DMS 273 treated with DMSO at 0.1 percent for 48 hours (cell line): ENCODE results near the gene MZT2A.
"Not testable (repeated sequence)": the region's sequence is repeated elsewhere in the genome, so short reads cannot be mapped to it uniquely, and the experiment has no call there.

ENCODE experiments used
- DNase-seq: peaks from one replicate; lab custom pipeline; 2025; lab: John Stamatoyannopoulos, UW

The MZT2A gene

DNA sequence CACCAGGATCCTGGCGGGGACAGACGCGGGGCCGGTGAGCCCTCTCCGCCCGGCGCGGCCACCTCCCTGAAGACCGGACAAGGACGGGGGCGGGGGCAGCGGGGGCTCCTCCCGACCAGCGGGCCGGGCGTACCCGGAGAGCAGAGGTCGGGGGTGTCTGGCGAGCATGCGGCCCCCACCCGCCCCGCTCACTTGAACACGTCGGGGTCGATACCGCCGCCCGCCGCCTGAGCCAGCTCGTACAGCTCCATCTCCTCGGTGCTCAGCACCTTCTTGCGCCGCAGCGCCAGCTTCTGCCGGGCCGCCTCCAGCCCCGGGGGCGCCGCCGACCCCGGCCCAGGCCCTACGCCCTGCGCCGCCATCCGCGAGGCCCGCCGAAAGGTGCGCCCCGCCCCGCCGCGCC is at the start of gene MZT2A:
Gene MZT2A (minus strand): TSS at position 383 of the 403 bp plus-strand sequence. CDS start 21 bp downstream, at position 362.
- DNase-seq: not testable (repeated sequence)

- not testable (repeated sequence) for DNase-seq
Measured at GRCh38 chr2:131538856-131539255, 46.7 kb upstream of the MZT2A start.

DNA sequence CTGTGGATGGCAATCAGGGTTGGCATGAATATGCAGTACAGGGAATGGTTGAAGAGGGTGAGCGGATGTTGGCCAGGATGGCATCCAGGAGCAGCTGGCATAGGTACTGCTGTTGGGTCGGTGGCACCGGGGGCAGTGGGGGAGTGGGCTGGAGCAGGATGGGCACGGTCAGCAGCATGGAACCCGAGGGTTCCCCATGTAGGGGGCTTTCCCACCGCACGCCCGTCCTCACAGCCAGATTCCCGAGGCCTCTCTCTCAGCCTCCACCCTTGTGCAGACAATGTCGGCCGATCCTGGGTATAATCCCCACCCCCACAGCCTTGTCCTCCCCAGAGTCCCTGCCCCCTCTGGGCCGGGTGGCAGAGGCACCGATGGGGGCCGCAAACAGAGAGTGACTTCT is 44.6 kb upstream of the MZT2A start:
- not testable (repeated sequence) for DNase-seq

DNA sequence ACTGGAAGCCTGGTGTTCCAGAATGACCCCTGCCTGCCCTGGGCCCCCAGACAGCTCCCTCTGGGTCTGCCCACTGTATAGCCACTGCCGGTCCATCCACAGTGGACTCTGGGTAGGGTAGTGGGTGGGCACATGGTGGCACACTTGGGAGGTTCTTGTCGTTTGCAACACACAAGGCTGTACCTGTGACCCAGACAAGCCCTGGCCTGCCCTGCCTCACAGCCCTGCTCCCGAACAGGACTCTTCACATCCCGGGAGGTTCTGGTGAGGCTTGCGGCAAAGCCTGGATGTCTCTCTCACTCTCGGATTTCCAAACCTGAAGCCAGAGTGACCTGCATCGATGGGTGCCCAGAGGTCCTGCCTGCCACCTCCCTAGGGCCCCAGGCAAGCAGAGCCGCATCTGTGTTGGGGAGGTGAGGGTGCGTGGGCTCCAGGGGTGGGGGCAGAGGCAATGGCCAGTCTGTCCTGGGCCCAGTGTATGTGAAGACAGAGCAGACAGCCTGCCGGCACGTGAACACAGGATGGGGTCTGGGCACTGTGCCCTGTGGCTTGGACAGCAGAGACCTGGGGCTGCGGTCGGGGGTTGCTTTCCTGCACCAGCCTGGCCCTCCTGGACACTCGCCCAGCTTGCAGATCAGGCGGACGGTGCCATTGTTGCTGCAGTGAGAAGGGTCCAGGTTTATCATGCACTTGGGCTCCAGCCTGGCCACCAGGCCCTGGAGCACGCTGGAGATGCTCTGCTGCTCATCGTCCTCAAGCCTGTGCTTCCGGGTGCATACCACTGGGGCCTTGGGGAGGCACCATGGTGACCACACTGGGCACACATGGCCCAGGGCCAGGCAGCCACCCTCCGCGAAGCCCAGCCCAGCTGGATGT is 44.0 kb upstream of the MZT2A start:
- DNase-seq: not testable (repeated sequence)

- no peak for DNase-seq
Measured at GRCh38 chr2:131535526-131535925, 43.3 kb upstream of the MZT2A start.

- DNase-seq: not testable (repeated sequence)
Measured at GRCh38 chr2:131534965-131535364, 42.8 kb upstream of the MZT2A start.

- not testable (repeated sequence) for DNase-seq
Measured at GRCh38 chr2:131534317-131534672, 42.1 kb upstream of the MZT2A start.

DNA sequence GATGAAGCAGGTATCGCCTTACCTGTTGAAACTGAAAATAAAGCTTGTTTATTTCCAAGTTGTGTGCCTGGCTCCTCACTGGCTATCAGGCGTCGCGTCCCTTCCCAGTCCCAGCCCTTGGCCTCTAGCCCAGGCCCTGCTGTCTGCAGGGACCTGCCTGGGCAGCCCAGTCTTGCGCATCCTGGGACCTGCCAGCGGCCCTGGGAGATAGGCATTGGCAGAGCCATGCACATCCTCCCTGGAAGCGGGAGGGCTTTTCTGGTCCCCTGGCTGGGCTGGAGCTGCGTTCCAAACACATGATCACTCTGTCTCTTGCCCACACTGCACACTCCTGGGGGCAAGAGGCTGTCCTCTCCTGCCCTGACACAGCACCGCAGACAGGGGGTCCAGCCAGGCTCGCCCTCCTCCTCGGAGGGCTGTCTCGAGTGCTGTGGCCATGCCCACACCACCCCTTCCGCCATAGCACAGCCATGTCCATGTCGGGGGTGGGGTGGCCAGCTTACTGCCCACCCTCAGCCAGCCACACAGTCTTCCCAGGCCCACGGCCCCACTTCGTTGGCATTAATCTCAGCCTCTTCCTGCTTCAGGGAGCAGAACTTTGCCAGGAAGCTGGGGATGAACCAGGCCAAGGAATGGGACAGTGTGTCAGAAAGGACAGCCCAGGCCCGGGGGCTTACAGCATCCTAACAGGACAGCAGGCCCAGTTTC is 41.6 kb upstream of the MZT2A start:
- DNase-seq: not testable (repeated sequence)

DNA sequence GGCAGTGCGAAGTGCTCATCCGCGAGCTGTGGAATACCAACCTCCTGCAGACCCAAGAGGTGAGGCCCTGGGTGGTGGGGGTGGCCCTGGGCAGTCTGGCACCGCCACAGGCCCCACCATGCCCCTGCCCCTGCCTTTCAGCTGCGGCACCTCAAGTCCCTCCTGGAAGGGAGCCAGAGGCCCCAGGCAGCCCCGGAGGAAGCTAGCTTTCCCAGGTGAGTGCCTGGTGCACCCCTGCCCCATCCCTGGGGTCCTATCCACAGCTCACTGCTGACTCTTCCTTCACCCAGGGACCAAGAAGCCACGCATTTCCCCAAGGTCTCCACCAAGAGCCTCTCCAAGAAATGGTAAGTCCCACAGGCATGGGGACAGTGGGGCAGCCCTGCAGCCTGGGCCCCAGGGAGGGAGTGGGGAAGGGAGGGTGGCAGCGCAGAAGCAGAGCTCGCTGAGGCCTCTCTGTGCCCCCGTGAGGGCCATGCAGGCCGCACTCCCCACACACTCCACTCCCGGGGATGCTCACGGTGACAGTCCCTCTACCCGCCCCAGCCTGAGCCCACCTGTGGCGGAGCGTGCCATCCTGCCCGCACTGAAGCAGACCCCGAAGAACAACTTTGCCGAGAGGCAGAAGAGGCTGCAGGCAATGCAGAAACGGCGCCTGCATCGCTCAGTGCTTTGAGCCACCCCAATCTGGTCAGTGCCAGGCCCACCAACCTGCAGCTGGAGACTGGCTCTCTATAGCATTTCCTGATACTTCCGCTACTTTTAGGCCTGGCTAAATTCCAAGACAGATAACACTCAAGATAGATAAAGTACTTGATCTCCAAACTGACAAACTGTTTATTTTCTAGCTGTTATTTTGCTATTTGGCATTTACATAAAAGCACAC is 40.8 kb upstream of the MZT2A start:
- DNase-seq: not testable (repeated sequence)

DNA sequence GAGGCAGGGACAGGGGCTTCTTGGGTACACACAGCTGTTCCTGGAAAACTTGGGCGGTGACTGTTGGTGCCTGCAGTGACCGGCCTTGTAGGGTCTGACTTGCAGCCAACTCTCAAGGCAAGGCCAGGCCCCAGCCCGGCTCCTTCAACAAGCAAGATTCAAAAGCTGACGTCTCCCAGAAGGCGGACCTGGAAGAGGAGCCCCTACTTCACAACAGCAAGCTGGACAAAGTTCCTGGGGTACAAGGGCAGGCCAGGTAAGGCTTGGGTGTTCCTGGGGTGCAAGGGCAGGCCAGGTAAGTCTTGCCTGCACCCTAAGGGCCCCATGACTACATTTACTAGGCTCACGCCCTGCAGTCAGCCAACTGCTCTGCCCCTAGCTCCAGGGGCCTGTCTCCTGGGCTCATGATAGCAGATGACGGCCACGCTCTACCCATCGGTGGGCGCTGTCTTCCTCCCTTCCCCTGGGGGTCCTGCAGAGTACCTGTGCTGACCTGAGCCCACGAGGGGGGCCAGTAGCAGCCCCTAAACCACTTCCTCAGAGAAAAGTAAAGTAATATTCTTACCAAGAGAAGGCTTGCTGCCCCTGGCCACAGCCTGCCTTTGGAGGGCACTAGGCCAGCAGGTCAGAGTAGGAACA is 39.5 kb upstream of the MZT2A start:
- not testable (repeated sequence) for DNase-seq

DNA sequence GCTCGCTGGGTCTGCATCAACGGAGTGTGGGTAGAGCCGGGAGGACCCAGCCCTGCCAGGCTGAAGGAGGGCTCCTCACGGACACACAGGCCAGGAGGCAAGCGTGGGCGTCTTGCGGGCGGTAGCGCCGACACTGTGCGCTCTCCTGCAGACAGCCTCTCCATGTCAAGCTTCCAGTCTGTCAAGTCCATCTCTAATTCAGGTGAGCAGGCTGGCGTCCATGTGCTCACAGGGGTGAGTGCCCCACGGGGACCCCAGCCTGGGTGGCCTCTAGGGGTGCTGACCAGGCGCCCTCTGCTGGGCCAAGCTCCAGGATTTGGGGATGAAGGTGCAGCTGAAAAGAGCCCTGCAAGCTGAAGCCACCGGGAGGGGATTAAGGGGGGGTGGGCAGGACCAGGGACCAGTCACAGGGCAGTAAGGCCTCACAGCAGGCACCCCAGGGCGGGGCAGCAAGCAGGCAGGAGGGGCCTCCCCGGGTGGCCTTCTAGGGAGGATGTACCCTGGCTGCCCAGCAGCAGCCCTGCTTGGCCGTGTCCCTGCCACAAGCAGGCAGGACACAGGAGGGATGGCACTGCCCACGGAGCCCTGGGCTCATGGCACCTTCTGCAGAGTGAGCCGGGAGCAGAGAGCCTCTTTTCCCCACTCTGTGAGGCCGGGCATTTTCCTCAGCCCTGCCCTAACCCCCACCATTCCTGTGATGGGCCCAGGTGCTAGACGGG is 38.6 kb upstream of the MZT2A start:
- DNase-seq: not testable (repeated sequence)

DNA sequence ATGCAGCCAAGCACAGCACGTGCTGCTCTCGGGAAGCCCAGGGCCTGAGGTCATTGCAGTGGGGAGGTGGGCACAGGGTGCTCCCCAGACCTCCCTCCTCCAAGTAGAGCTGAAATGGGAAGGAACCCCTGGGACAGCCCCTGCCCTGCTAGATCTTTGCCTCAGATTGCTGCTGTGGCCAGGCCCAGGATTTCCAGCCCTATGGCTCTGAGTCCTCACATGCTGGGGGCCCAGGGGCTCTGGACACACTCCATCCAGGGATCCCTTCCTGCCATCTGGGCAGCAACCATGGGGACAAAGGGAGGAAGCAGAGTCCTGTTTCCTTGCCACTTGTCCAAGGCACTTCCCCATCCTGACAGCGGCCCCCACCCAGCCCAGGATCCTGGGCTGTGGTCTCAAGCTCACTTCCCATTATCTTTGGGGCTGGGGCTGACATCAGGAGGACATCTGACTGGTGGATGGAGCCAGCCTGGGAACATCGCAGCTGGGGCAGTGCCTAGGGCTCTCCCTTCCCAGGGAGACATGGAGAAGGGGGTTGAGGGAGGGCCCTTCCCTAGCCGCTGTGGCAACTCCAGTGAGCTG is 37.8 kb upstream of the MZT2A start:
- DNase-seq: not testable (repeated sequence)

DNA sequence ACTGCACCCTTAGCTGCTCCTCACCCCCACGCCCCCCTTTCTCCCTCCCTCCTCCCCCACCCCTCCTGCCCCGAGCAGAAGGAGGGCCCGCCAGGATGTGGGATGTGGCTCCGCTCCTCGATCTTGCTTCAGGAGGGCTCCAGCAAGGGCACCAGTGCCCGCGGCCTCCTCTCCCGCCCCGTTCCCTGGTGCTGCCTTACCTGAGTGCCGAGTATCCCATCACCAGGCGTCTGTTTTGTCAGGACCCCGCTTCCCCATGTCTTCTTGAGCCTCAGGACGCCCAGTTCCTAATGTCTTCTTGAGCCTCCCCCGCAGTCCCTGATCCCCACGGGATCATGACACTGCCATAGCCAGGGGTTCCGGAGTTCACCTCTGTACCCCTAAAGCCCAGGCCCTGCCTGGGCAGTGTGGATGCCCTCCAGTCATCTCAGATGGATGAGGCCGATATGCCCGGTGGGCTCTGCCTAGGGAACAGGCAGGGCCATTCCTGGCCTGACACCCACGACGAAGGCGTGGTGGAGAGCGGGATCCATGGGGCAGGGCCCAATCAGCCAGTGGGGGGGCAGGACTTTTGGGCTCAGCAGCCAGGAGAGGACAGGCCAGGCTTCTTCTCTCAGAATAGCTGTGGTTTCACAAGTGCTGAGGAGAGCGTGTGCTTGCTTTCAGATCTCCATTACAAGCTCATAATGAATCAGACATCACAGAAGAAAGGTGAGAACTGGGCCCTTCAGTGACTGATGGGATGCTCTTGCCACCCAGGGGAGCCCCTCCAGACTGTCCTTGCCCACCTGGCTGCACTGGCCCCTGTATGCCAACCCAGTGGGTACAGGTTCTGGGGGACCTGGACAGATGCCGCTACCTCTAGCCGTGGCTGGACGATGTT is 37.0 kb upstream of the MZT2A start:
- not testable (repeated sequence) for DNase-seq

DNA sequence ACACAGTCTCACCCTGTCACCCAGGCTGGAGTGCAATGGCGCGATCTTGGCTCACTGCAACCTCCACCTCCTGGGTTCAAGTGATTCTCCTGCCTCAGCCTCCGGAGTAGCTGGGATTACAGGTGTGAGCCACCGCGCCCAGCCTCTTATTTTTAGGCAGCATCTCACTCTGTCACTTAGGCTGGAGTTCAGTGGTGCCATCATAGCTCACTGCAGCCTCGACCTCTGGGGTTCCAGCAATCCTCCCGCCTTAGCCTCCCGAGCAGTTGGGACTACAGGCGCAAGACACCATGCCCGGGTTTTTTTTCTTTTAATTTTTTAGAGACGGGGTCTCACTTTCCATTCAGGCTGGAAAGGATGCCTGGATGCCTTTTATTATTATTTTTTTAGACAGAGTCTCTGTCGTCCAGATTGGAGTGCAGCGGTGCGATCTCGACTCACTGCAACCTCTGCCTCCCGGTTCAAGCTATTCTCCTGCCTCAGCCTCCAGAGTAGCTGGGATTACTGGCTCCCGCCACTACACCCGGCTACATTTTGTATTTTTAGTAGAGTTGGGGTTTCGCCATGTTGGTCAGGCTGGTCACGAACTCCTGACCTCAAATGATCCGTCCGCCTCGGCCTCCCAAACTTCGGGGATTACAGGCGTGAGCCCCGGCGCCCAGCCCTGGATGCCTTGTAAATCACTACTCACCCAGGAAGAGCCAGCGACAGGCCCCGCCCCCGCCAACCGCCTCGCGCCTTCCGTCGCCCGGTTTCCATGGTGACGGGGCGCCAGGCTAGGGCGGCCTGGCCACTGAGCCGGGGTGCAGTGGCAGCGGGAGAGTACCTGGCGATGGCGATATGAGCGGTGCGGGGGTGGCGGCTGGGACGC is 35.2 kb upstream of the MZT2A start, which contains the start of gene CCDC74A:
Gene CCDC74A (plus strand): TSS at position 758 of the 871 bp plus-strand sequence. CDS start 83 bp downstream, at position 841.
- peak; percentile 7 for DNase-seq

DNA sequence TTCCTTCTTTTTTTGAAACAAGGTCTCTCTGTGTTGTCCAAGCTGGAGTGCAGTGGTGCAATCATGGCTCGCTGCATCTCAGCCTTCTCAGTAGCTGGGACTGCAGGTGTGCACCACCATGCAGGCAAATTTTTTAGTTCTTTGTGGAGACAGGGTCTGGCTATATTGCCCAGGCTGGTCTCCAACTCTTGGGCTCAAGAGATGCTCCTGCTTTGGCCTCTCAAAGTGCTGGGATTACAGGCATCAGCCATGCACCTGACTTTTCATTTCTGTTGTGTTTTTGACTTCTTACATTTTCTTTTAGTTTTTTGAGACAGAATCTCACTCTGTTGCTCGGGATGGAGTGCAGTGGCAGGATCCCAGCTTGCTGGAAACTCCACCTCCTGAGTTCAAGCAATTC is 33.1 kb upstream of the MZT2A start:
- DNase-seq: not testable (repeated sequence)

DNA sequence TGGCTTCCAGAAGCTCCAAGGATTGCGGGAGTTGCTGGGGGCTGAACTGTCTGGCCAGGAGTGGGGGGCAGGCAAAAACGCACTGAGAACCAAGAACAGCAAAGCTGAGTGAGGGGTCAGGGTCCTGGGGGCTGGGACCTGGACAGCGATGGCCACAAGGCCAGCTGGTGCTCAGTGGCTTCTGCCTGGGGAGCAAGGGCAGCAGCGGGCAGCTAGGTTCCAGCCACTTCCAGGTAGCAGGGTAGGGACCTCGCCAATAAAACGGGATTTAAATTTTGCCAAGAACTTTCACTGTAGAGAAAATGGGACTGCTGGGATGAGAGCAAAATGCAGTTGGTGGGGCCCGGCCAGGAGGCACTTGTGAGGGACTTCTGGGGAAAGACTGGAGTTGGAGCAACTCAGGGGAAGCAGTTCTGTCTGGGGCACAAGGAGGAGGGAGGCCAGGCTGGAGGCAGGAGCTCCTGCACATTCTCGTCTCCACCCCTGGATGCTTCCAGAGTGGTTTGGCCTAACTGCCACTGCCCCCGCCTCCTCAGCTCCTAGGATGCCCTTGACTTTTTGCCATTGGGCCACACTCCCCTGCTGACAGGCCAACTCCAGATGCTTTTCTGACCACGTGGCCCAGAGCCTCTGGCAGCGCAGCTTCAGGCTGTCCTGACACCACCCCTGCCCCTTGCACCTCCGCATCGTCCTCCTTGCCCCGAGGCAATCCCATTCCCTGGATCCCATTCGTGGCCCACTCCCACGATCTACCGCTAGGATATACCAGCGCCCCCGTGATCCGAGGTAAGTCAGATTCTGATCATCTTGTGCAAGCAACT is 30.0 kb upstream of the MZT2A start:
- no peak for DNase-seq

GRCh38 chr2:131521524-131521923 is 29.3 kb upstream of the MZT2A start:
- DNase-seq: not testable (repeated sequence)
